ENCODE data around the gene SGCA.

SGCA gene

DNA sequence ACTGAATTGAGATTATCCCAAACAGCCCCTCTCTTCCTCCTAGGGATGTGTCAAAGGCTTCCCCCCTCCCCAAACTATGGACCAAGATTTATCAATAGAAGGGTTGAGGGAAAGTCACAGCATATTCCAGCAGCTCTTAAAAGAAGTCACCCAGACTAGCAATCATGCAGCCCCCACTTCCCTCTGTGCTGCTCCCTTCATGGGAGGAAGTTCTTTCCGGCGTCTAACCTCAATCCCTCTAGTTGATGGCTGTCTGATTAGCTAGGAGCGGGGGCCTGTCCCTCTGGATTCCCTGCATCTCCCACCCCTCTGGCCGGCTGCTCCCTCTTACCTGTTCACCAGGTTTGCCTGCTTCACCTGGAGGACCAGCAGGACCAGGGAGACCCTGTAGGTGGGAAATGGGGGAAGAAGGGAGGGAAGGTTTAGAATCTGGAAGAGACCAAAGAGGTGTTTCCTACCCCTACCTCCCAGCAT, 26.4 kb downstream of the SGCA start:
- Histone ChIP-seq H3K9me3 (ENCODE audit: control insufficient read depth, low read length) (no peaks in the 10 kb centered on the region), H3K9ac (ENCODE audit: low read length) (no peak overlapping the region), H3K36me3 (ENCODE audit: control insufficient read depth, insufficient read depth, low read length) (no peaks in the 10 kb centered on the region), H3K4me3 (ENCODE audit: low read length) (no peak overlapping the region), H3K4me1 (ENCODE audit: control insufficient read depth, insufficient read depth, low read length) (no peaks in the 10 kb centered on the region), H3K27me3 (ENCODE audit: control insufficient read depth, insufficient read depth, low read length) (no peaks in the 10 kb centered on the region)

DNA sequence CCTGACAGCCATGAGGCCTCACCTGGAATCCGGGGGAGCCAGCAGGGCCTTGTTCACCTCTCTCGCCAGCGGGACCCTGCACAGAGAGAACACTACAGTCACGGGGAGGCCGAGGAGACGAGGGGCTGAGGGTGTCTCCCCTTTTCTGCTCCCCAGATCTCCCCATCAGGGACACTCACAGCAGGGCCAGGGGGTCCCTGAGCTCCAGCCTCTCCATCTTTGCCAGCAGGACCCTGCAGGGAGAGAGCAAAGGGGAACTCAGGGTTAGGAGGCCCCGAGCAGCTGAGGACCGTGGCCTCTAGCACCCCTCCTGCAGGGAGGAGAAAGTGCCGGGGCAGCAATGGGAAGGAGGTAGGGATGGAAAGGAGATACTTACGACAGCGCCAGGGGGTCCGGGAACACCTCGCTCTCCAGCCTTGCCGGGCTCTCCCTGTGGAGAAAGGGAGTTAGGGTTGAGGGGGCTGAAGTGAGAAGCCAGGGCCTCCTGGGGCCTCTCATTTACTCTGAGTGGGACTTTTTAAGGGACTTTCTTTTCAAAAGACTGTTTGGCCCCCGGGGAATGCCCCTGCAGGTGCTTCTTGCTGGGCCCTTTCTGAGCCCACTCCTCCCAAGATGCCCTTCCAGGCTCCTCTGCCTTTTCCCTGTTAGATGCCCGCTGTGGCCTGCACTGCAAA, 26.9 kb downstream of the SGCA start:
- Histone ChIP-seq H3K27me3 (ENCODE audit: control insufficient read depth, insufficient read depth, low read length) (no peaks in the 10 kb centered on the region), H3K9me3 (ENCODE audit: control insufficient read depth, low read length) (no peaks in the 10 kb centered on the region), H3K36me3 (ENCODE audit: control insufficient read depth, insufficient read depth, low read length) (no peaks in the 10 kb centered on the region), H3K4me3 (ENCODE audit: low read length) (no peak overlapping the region), H3K4me1 (ENCODE audit: control insufficient read depth, insufficient read depth, low read length) (no peaks in the 10 kb centered on the region), H3K9ac (ENCODE audit: low read length) (no peak overlapping the region)

DNA sequence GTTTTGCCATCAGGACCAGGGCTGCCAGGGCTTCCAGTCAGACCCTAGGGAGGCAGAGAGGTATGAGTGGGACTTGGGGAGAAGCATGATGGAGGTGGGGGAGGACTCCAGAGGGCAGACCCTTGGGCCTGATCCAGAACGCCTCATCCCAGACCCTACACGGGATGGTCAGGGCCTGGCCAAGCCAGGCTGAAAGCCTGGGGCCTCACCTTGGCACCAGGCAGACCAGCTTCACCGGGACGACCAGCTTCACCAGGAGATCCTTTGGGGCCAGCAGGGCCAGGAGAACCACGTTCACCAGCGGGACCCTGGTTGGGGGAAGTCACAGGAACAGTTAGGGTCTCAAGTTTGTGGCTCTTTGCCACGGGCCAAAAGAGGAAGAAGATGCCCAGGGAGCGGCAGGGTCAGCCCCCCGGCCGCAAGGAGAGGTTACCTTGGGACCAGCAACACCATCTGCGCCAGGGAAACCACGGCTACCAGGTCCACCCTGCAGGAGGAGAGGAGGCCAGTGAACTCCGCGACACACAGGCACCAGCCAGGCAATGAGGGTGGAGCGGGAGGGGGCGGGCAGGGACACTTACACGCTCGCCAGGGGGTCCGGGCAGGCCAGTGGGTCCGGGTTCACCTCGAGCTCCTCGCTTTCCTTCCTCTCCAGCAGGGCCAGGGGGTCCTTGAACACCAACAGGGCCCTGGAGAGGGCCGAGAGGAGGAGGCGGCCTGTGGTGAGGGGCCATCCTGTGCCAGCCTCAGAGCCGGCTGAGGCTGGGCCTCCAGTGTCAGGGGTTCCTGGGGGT, 28.5 kb downstream of the SGCA start:
- peaks cover 8% of the 10 kb centered on the region for H3K4me1 ChIP-seq (ENCODE audit: control insufficient read depth, insufficient read depth, low read length)
- no peaks in the 10 kb centered on the region for H3K36me3 ChIP-seq (ENCODE audit: control insufficient read depth, insufficient read depth, low read length)
- no peaks in the 10 kb centered on the region for H3K9me3 ChIP-seq (ENCODE audit: control insufficient read depth, low read length)
- H3K9ac ChIP-seq (ENCODE audit: low read length) = no peak overlapping the region
- H3K27me3 ChIP-seq (ENCODE audit: control insufficient read depth, insufficient read depth, low read length) = no peaks in the 10 kb centered on the region
- H3K4me3 ChIP-seq (ENCODE audit: low read length) = no peak overlapping the region

DNA sequence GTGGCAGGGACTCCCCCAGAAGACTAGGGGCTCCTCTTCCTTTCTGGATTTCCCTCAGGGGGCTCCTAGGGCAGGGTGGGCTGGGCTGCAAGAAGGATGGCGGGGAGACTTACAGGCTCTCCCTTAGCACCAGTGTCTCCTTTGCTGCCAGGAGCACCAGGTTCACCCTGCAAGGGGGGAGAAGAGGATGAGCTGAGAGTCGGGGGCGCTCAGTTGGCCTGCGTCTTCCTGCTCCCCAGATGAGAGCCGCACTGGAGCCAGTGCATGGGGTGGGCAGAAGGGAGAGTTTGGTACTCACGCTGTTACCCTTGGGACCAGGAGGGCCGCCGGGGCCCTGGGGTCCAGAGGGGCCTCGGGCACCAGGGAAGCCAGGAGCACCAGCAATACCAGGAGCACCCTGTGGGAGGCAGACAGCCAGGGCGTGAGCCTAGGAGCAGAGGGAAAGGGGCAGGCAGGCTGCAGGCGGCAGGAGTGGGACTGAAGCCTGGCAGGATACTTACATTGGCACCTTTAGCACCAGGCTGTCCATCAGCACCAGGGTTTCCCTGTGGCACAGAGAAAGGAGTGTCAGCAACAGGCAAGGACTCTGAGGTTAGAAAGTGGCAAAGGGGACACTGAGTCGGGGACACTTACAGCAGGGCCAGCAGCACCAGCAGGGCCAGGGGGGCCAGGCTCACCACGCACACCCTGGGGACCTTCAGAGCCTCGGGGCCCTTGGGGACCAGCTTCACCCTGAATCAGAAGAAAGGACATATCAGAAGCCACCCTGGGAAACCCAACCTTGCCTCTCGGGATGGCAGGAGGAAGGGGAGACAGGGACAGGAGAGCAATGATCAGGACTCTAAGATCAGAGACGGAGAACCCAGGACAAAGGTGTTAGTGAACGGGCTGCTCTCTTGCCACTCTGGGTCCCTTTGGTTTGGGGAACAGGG, 29.4 kb downstream of the SGCA start:
- no peaks in the 10 kb centered on the region for H3K9me3 ChIP-seq (ENCODE audit: control insufficient read depth, low read length)
- no peaks in the 10 kb centered on the region for H3K36me3 ChIP-seq (ENCODE audit: control insufficient read depth, insufficient read depth, low read length)
- H3K9ac ChIP-seq (ENCODE audit: low read length) = no peak overlapping the region
- H3K4me3 ChIP-seq (ENCODE audit: low read length) = no peak overlapping the region
- no peaks in the 10 kb centered on the region for H3K27me3 ChIP-seq (ENCODE audit: control insufficient read depth, insufficient read depth, low read length)
- H3K4me1 ChIP-seq (ENCODE audit: control insufficient read depth, insufficient read depth, low read length) = peaks cover 13% of the 10 kb centered on the region

DNA sequence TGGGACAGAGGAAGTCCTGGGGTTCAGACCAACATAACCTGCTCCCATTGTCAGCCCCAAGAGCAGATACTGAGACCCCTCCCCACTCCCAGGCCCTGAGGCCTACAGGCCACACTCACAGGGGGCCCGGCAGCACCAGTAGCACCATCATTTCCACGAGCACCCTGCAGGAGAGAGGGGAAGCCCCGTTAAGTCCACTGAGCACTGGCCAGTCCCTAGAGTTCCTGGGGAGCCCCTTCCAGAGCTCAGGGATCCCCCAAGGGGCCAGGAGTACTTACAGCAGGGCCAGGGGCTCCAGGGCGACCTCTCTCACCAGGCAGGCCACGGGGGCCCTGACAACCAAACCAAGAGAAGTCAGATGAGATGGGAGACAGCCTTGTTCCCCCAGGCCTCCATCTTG, 30.2 kb downstream of the SGCA start:
- Histone ChIP-seq H3K9ac (ENCODE audit: low read length) (no peak overlapping the region), H3K9me3 (ENCODE audit: control insufficient read depth, low read length) (no peaks in the 10 kb centered on the region), H3K4me3 (ENCODE audit: low read length) (no peak overlapping the region), H3K27me3 (ENCODE audit: control insufficient read depth, insufficient read depth, low read length) (peaks cover 5% of the 10 kb centered on the region), H3K4me1 (ENCODE audit: control insufficient read depth, insufficient read depth, low read length) (peaks cover 21% of the 10 kb centered on the region), H3K36me3 (ENCODE audit: control insufficient read depth, insufficient read depth, low read length) (no peaks in the 10 kb centered on the region)

DNA sequence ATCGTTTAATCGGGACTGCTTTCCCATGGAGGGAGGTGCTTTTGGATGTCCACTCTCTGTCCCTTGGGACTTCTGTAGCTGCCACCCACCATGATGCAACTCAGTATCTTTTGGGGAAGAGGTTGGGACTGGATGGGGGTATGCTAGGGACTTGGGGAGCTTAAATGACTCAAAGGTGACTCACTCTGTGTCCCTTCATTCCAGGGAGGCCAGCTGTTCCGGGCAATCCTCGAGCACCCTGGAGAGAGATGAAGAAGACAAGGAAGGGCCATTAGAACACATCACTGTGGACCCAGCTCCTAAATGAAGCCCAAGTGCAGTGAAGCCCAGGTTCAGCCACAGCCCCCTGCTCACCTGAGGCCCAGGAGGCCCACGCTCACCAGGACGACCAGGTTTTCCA, 31.0 kb downstream of the SGCA start:
- Histone ChIP-seq H3K36me3 (ENCODE audit: control insufficient read depth, insufficient read depth, low read length) (no peaks in the 10 kb centered on the region), H3K27me3 (ENCODE audit: control insufficient read depth, insufficient read depth, low read length) (peaks cover 12% of the 10 kb centered on the region), H3K9ac (ENCODE audit: low read length) (no peak overlapping the region), H3K4me1 (ENCODE audit: control insufficient read depth, insufficient read depth, low read length) (peaks cover 22% of the 10 kb centered on the region), H3K9me3 (ENCODE audit: control insufficient read depth, low read length) (no peaks in the 10 kb centered on the region), H3K4me3 (ENCODE audit: low read length) (no peak overlapping the region)

DNA sequence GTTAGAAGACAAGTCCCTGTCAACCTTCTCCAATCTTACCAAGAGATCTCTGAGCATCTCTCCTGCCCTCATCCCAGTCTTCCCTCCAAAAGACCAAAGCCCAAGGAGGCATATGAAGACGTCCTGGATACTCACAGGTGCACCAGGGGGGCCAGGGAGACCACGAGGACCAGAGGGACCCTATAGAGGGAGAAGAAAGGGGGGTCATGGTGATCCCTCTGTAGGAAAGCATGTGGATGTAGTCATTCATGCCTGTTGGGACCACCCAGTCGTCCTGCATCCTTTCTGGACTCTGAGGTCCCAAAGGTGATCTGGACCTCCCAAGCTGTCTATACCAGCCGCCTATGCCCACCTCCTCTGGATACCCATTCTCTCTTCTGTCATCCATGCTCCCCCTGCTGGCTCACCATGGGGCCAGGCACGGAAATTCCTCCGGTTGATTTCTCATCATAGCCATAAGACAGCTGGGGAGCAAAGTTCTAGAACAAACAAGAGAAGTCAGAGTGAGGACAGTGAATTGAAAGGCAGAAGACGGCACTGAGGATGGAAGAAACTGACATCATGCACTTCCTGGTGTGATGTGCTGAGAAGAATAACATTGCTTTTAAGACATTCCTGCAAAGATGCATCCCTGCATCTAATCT, 32.3 kb downstream of the SGCA start:
- H3K27me3 ChIP-seq (ENCODE audit: control insufficient read depth, insufficient read depth, low read length) = peaks cover 26% of the 10 kb centered on the region
- no peaks in the 10 kb centered on the region for H3K36me3 ChIP-seq (ENCODE audit: control insufficient read depth, insufficient read depth, low read length)
- H3K4me3 ChIP-seq (ENCODE audit: low read length) = no peak overlapping the region
- peaks cover 22% of the 10 kb centered on the region for H3K4me1 ChIP-seq (ENCODE audit: control insufficient read depth, insufficient read depth, low read length)
- H3K9me3 ChIP-seq (ENCODE audit: control insufficient read depth, low read length) = no peaks in the 10 kb centered on the region
- no peak overlapping the region for H3K9ac ChIP-seq (ENCODE audit: low read length)

DNA sequence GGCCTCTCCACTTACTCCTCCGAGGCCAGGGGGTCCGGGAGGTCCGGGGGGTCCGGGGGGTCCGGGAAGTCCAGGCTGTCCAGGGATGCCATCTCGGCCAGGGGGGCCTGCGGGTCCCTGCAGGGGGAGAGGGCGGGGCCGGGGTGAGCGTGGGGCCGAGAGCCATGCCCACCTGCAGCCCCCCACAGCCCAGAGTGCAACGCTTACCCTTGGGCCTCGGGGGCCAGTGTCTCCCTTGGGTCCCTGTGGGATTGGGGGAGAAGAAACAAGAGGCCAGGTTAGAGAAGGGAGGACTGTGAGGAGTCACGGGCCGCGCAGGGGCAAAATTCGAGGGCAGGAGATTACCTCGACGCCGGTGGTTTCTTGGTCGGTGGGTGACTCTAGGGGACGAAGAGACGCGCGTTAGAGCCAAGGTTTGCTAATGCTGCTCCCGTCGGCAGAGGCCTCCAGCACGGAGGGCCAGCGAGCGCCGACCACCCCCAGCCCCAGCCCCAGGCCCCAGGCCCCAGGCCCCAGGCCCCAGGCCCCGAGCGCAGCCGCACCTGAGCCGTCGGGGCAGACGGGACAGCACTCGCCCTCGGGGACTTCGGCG, 33.5 kb downstream of the SGCA start:
- H3K27me3 ChIP-seq (ENCODE audit: control insufficient read depth, insufficient read depth, low read length) = peaks cover 33% of the 10 kb centered on the region
- no peak overlapping the region for H3K4me3 ChIP-seq (ENCODE audit: low read length)
- peak overlapping the region; percentile 78 for H3K9ac ChIP-seq (ENCODE audit: low read length)
- no peaks in the 10 kb centered on the region for H3K9me3 ChIP-seq (ENCODE audit: control insufficient read depth, low read length)
- peaks cover 22% of the 10 kb centered on the region for H3K4me1 ChIP-seq (ENCODE audit: control insufficient read depth, insufficient read depth, low read length)
- H3K36me3 ChIP-seq (ENCODE audit: control insufficient read depth, insufficient read depth, low read length) = no peaks in the 10 kb centered on the region

DNA sequence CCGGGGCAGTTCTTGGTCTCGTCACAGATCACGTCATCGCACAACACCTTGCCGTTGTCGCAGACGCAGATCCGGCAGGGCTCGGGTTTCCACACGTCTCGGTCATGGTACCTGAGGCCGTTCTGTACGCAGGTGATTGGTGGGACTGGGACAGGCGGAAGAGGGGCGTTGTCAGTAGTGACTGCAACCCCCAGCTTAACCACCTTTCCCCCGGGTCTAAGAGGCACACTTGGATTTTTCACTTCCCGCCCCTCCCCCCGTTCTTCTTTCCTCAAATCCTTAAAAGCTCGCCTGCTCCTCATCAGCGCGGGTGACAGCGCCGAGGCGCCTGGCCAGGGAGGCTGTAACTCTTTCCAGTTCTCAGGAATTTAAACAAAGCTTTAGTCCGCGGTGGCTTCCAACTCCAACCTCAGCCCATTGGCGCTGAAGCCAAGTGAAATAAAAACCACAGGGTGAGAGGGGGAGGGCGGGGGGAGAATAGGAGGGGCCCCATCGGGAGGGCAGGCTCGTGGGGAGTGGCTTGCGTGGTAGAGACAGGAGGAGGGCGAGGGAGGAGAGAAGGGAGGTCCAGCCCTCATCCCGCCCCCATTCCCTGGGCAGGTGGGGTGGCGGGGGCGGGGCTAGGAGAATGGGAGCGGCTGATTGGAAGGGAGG, 34.1 kb downstream of the SGCA start:
- Histone ChIP-seq H3K4me3 (ENCODE audit: low read length) (peak overlapping the region; percentile 40), H3K9ac (ENCODE audit: low read length) (peak overlapping the region; percentile 78), H3K4me1 (ENCODE audit: control insufficient read depth, insufficient read depth, low read length) (peaks cover 22% of the 10 kb centered on the region), H3K27me3 (ENCODE audit: control insufficient read depth, insufficient read depth, low read length) (peaks cover 39% of the 10 kb centered on the region), H3K9me3 (ENCODE audit: control insufficient read depth, low read length) (no peaks in the 10 kb centered on the region), H3K36me3 (ENCODE audit: control insufficient read depth, insufficient read depth, low read length) (no peaks in the 10 kb centered on the region)

DNA sequence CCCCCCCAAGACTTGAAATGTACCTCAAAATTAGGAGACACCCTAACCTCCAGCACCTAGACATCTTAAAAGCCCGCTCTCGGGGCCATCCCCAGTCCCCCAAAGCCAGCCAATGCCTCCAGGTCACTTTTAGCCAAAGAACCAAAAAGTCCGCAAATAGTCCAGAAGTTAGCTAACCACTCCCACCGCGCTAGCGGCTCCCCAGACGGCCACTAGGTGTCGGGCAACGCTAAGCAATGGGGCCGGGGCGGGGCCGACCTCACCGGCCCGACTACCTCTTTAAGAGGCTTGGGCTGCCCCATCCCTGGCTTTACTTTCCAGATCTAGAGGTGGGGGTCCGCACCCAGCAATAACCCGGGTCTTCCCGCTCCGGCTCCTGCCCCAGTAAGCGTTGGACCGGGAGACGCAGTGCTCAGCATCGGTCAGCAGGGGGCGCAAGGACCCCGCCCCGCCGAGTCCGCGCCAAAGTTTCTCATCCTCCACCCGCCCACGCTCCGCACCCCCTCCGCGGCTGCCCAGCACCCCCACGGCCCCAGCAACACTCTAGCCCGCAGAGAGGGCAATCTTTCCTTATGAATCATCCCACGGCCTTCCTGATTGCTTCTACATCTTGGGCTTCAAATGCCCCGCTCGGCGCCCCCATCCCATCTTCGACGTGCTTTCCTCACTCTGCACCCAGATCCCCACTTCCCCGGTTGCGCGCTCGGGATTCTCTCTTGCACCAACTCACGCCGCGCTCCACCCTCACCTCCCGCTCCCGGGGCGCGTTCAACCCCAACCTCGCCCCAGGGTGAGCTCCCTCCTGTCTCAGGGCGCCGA, 34.9 kb downstream of the SGCA start:
- Histone ChIP-seq H3K9me3 (ENCODE audit: control insufficient read depth, low read length) (no peaks in the 10 kb centered on the region), H3K4me1 (ENCODE audit: control insufficient read depth, insufficient read depth, low read length) (peaks cover 24% of the 10 kb centered on the region), H3K4me3 (ENCODE audit: low read length) (peak overlapping the region; percentile 40), H3K27me3 (ENCODE audit: control insufficient read depth, insufficient read depth, low read length) (peaks cover 46% of the 10 kb centered on the region), H3K9ac (ENCODE audit: low read length) (peak overlapping the region; percentile 78), H3K36me3 (ENCODE audit: control insufficient read depth, insufficient read depth, low read length) (no peaks in the 10 kb centered on the region)
